Measurements from ENCODE around the gene NDUFAF7. TPM values are rescaled to one million over a fixed set of nuclear protein-coding genes. Genes with fewer than 3 reads are reported as not detected.

NDUFAF7 gene
- total and polyA plus RNA-seq, 2 of the 13 experiments (the other 11 are each of a cell fraction or from before 2014, with no cell fraction given): 27.0 to 40.8 TPM

- no peak for TF ChIP-seq ZNF234 (CRISPR knock-in tag; conservative IDR thresholded peaks at IDR 0.05)
- TF ChIP-seq LCORL (IDR thresholded peaks at IDR 0.05): no peak; the same call in 1 of the 2 replicates
- TF ChIP-seq LCORL (CRISPR knock-in tag; IDR thresholded peaks at IDR 0.05): 0 out of 2 replicates have a peak, but pooled peaks have one; percentile 45
- peak; percentile 86 for TF ChIP-seq ZSCAN25 (CRISPR knock-in tag; IDR thresholded peaks at IDR 0.05)
- peak; percentile 81; the same call in 1 of the 2 replicates for TF ChIP-seq NFKB2 (CRISPR knock-in tag; IDR thresholded peaks at IDR 0.05; ENCODE audit: borderline replicate concordance)
- TF ChIP-seq, protein P1, sequence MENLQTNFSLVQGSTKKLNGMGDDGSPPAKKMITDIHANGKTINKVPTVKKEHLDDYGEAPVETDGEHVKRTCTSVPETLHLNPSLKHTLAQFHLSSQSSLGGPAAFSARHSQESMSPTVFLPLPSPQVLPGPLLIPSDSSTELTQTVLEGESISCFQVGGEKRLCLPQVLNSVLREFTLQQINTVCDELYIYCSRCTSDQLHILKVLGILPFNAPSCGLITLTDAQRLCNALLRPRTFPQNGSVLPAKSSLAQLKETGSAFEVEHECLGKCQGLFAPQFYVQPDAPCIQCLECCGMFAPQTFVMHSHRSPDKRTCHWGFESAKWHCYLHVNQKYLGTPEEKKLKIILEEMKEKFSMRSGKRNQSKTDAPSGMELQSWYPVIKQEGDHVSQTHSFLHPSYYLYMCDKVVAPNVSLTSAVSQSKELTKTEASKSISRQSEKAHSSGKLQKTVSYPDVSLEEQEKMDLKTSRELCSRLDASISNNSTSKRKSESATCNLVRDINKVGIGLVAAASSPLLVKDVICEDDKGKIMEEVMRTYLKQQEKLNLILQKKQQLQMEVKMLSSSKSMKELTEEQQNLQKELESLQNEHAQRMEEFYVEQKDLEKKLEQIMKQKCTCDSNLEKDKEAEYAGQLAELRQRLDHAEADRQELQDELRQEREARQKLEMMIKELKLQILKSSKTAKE (CRISPR knock-in tag; IDR thresholded peaks at IDR 0.05; ENCODE audit: borderline replicate concordance): no peak
- no peak; the same call in 1 of the 2 replicates for TF ChIP-seq NR2F2 (IDR thresholded peaks at IDR 0.05; ENCODE audit: borderline replicate concordance, low read depth)
- TF ChIP-seq ZBTB20 (CRISPR knock-in tag; IDR thresholded peaks at IDR 0.05; ENCODE audit: borderline replicate concordance, low read depth): peak; percentile 74
- TF ChIP-seq, protein P2, sequence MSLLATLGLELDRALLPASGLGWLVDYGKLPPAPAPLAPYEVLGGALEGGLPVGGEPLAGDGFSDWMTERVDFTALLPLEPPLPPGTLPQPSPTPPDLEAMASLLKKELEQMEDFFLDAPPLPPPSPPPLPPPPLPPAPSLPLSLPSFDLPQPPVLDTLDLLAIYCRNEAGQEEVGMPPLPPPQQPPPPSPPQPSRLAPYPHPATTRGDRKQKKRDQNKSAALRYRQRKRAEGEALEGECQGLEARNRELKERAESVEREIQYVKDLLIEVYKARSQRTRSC (CRISPR knock-in tag; IDR thresholded peaks at IDR 0.05; ENCODE audit: low read depth): peak; percentile 92
- TF ChIP-seq SMAD9 (CRISPR knock-in tag; IDR thresholded peaks at IDR 0.05): no peak
- no peak; the same call in none of the 2 replicates for TF ChIP-seq GABPA (IDR thresholded peaks at IDR 0.05; ENCODE audit: low read depth, low read length)
- peak; percentile 88 for TF ChIP-seq GABPA (CRISPR knock-in tag; IDR thresholded peaks at IDR 0.05; ENCODE audit: low read depth)
- peak; percentile 89; the same call in 1 of the 2 replicates for TF ChIP-seq ZNF280D (CRISPR knock-in tag; IDR thresholded peaks at IDR 0.05)
- no peak for TF ChIP-seq ZKSCAN5 (CRISPR knock-in tag; IDR thresholded peaks at IDR 0.05)
- TF ChIP-seq PLSCR1 (CRISPR knock-in tag; IDR thresholded peaks at IDR 0.05; ENCODE audit: borderline replicate concordance): peak; percentile 96
- 0 out of 2 replicates have a peak, but pooled peaks have one; percentile 51 for TF ChIP-seq ZNF136 (CRISPR knock-in tag; IDR thresholded peaks at IDR 0.05; ENCODE audit: low read depth)
- TF ChIP-seq ZNF7 (CRISPR knock-in tag; IDR thresholded peaks at IDR 0.05): no peak; the same call in 1 of the 2 replicates
- peak; percentile 77 for TF ChIP-seq SSRP1 (CRISPR knock-in tag; IDR thresholded peaks at IDR 0.05)
- no peak for TF ChIP-seq JARID2 (CRISPR knock-in tag; IDR thresholded peaks at IDR 0.05; ENCODE audit: insufficient replicate concordance)
- TF ChIP-seq RFXAP (CRISPR knock-in tag; IDR thresholded peaks at IDR 0.05; ENCODE audit: borderline replicate concordance): peak; percentile 56; the same call in 1 of the 2 replicates
- peak; percentile 92 for TF ChIP-seq ARHGAP35 (CRISPR knock-in tag; IDR thresholded peaks at IDR 0.05; ENCODE audit: borderline replicate concordance)
Observed at GRCh38 chr2:37196320-37197195, 34.9 kb upstream of the NDUFAF7 start, which contains the start of gene CEBPZOS (continued).
